Measurements from ENCODE around the gene HK1.
"Not testable (repeated sequence)": the region's sequence is repeated elsewhere in the genome, so short reads cannot be mapped to it uniquely, and the experiment has no call there.

HK1 gene

GRCh38 chr10:69434169-69434568 lies 155.9 kb downstream of the HK1 start:
- no peak for DNase-seq

GRCh38 chr10:69434926-69435325 lies 156.6 kb downstream of the HK1 start:
- no peak for DNase-seq

GRCh38 chr10:69435966-69436520 lies 157.7 kb downstream of the HK1 start:
- no peak for DNase-seq

GRCh38 chr10:69437321-69438259 lies 159.3 kb downstream of the HK1 start:
- no peak for DNase-seq

GRCh38 chr10:69438536-69439349 lies 160.4 kb downstream of the HK1 start:
- no peak for DNase-seq

GRCh38 chr10:69439350-69439739 lies 161.0 kb downstream of the HK1 start:
- DNase-seq = no peak

- DNase-seq = no peak
Observed at GRCh38 chr10:69439813-69440506, 161.7 kb downstream of the HK1 start.

- DNase-seq = no peak
Observed at GRCh38 chr10:69443354-69443753, 165.1 kb downstream of the HK1 start.

- DNase-seq = no peak
Observed at GRCh38 chr10:69445041-69445440, 166.7 kb downstream of the HK1 start.

- no peak for DNase-seq
Observed at GRCh38 chr10:69446229-69446628, 167.9 kb downstream of the HK1 start.

- DNase-seq = no peak
Observed at GRCh38 chr10:69446650-69447151, 168.4 kb downstream of the HK1 start.

GRCh38 chr10:69449841-69450240 lies 171.5 kb downstream of the HK1 start:
- peak; percentile 46 for DNase-seq

GRCh38 chr10:69450395-69450794 lies 172.1 kb downstream of the HK1 start:
- DNase-seq = not testable (repeated sequence)

- DNase-seq = peak; percentile 81
Observed at GRCh38 chr10:69451209-69451783, 173.0 kb downstream of the HK1 start, which contains the start of gene TSPAN15. Gene TSPAN15, plus strand, starts transcription at chr10:69451465. Its CDS starts 130 bp downstream, at chr10:69451595.

Data from activated naive CD4-positive, alpha-beta T cell treated with anti-CD3 and anti-CD28 coated beads, Interleukin-2, amount 50 U/mL, for 16 hours (primary cell).